NCI-H748 (cell line): ENCODE results near the gene OCRL.
A peak's percentile ranks its signal among the peaks of the same experiment; 100 is the strongest.
"Not testable (repeated sequence)": the region's sequence is repeated elsewhere in the genome, so short reads cannot be mapped to it uniquely, and the experiment has no call there.

Source experiments
- DNase-seq: peaks from one replicate; lab custom pipeline; 2025; ENCODE audit not compliant: unreplicated experiment; lab: John Stamatoyannopoulos, UW

Gene OCRL

GRCh38 chrX:129534816-129535578 is 5.1 kb upstream of the OCRL start:
- no peak for DNase-seq

GRCh38 chrX:129540722-129541184 is 694 bp downstream of the OCRL start:
- DNase-seq, result peak; percentile 44

GRCh38 chrX:129544780-129545179 is 4.7 kb downstream of the OCRL start:
- no peak for DNase-seq

GRCh38 chrX:129545408-129545807 is 5.3 kb downstream of the OCRL start:
- no peak for DNase-seq

- peak; percentile 86 for DNase-seq
Measured at GRCh38 chrX:129549124-129549523, 9.1 kb downstream of the OCRL start.

GRCh38 chrX:129553619-129554288 is 13.7 kb downstream of the OCRL start:
- DNase-seq, result no peak

GRCh38 chrX:129554816-129555215 is 14.8 kb downstream of the OCRL start:
- DNase-seq, result not testable (repeated sequence)

GRCh38 chrX:129556806-129557315 is 16.8 kb downstream of the OCRL start:
- no peak for DNase-seq

- DNase-seq, result no peak
Measured at GRCh38 chrX:129557844-129558480, 17.9 kb downstream of the OCRL start.

GRCh38 chrX:129559783-129560182 is 19.7 kb downstream of the OCRL start:
- DNase-seq, result no peak

GRCh38 chrX:129561453-129561852 is 21.4 kb downstream of the OCRL start:
- DNase-seq, result no peak

- not testable (repeated sequence) for DNase-seq
Measured at GRCh38 chrX:129564345-129564744, 24.3 kb downstream of the OCRL start.

- DNase-seq, result no peak
Measured at GRCh38 chrX:129565046-129565650, 25.1 kb downstream of the OCRL start.

GRCh38 chrX:129566073-129566472 is 26.0 kb downstream of the OCRL start:
- no peak for DNase-seq

GRCh38 chrX:129568349-129568748 is 28.3 kb downstream of the OCRL start:
- DNase-seq, result no peak

GRCh38 chrX:129572422-129572821 is 32.4 kb downstream of the OCRL start:
- DNase-seq, result no peak

GRCh38 chrX:129573652-129574051 is 33.6 kb downstream of the OCRL start:
- not testable (repeated sequence) for DNase-seq

GRCh38 chrX:129574214-129574613 is 34.2 kb downstream of the OCRL start:
- DNase-seq, result no peak

- DNase-seq, result no peak
Measured at GRCh38 chrX:129576539-129576938, 36.5 kb downstream of the OCRL start.

GRCh38 chrX:129577473-129577872 is 37.4 kb downstream of the OCRL start:
- DNase-seq, result no peak

GRCh38 chrX:129577877-129578276 is 37.8 kb downstream of the OCRL start:
- DNase-seq, result no peak
